H54 (cell line): ENCODE measurements around the gene FAM53A.
A peak's percentile ranks its signal among the peaks of the same experiment; 100 is the strongest.

Experiments used
- DNase-seq: peaks from one replicate; pipeline ENCODE4 v3.0.0; 2011; ENCODE audit warnings: low spot score, mixed read lengths; ENCODE audit not compliant: insufficient read length
- FAIRE-seq: peaks from 3 replicates; lab custom pipeline; 2011; peaks lifted over from hg19 to GRCh38; lab: Jason Lieb, UNC
- POLR2A ChIP-seq: IDR thresholded peaks from 2 replicates; pipeline ENCODE4 v1.6.1; 2011; ENCODE audit warnings: low read depth, mild to moderate bottlenecking, low read length

The FAM53A gene

GRCh38 chr4:1683736-1684505, at the start of gene FAM53A:
FAM53A (minus strand) TSS chr4:1684313; CDS start chr4:1668741, 15,572 bp downstream.
- no peak for FAIRE-seq
- TF ChIP-seq POLR2A = peak; percentile 67
- DNase-seq = peak; percentile 70

GRCh38 chr4:1732911-1733310, 48.8 kb upstream of the FAM53A start:
- DNase-seq (no peak), FAIRE-seq (no peak)
- no peak for TF ChIP-seq POLR2A

- FAIRE-seq (no peak), DNase-seq (no peak)
- no peak for TF ChIP-seq POLR2A
These were observed 47.1 kb upstream of the FAM53A start for GRCh38 chr4:1731180-1731579.

- DNase-seq (no peak), FAIRE-seq (no peak)
- no peak for TF ChIP-seq POLR2A
These were observed 46.5 kb upstream of the FAM53A start for GRCh38 chr4:1730532-1731135.

GRCh38 chr4:1728061-1728980, 44.2 kb upstream of the FAM53A start:
- no peak for TF ChIP-seq POLR2A
- FAIRE-seq (no peak), DNase-seq (no peak)

- TF ChIP-seq POLR2A = no peak
- FAIRE-seq (no peak), DNase-seq (peak; percentile 76)
These were observed 43.3 kb upstream of the FAM53A start for GRCh38 chr4:1727117-1728031.

- TF ChIP-seq POLR2A = no peak
- FAIRE-seq (no peak), DNase-seq (peak; percentile 53)
These were observed 42.2 kb upstream of the FAM53A start for GRCh38 chr4:1726146-1726934.

GRCh38 chr4:1725521-1725920, 41.4 kb upstream of the FAM53A start:
- FAIRE-seq = no peak
- no peak for TF ChIP-seq POLR2A

GRCh38 chr4:1723131-1723801, 39.2 kb upstream of the FAM53A start:
- DNase-seq = no peak
- no peak for TF ChIP-seq POLR2A
- FAIRE-seq = no peak

More at GRCh38 chr4:1725521-1725920, 41.4 kb upstream of the FAM53A start:
- DNase-seq = no peak

- FAIRE-seq (no peak), DNase-seq (no peak)
- TF ChIP-seq POLR2A = no peak
These were observed 38.5 kb upstream of the FAM53A start for GRCh38 chr4:1722551-1723118.
